Activated T-helper 2 cell treated with anti-CD3 and anti-CD28 coated beads, Interferon-gamma antibody, Interleukin-2, Interleukin-4, amounts not matched to agents 10 μg/mL and 5 μg/mL and 100 μg/mL, durations not matched to agents 14 hours and 24 hours and 36 hours (primary cell): ENCODE data around the gene RGSL1. TPM values are rescaled to one million over a fixed set of nuclear protein-coding genes. Genes with fewer than 3 reads are reported as not detected.

Source experiments
- DNase-seq: peaks from one replicate; pipeline ENCODE4 v3.0.0; 2021; ENCODE audit warnings: low spot score
- H3K27ac Mint-ChIP-seq: one replicate; pipeline ENCODE4 v1.8.0; 2021; ENCODE audit warnings: mixed read lengths
- H3K27me3 Mint-ChIP-seq: one replicate; pipeline ENCODE4 v1.8.0; 2021; ENCODE audit warnings: low read depth, mixed read lengths
- H3K36me3 Mint-ChIP-seq: one replicate; pipeline ENCODE4 v1.8.0; 2021; ENCODE audit warnings: low read depth, mixed read lengths
- H3K4me1 Mint-ChIP-seq: one replicate; pipeline ENCODE4 v1.8.0; 2021; ENCODE audit warnings: low read depth, mixed read lengths
- H3K4me3 Mint-ChIP-seq: one replicate; pipeline ENCODE4 v1.8.0; 2021; ENCODE audit warnings: low read depth, mild to moderate bottlenecking, moderate library complexity, mixed read lengths
- H3K9me3 Mint-ChIP-seq: one replicate; pipeline ENCODE4 v1.8.0; 2021; ENCODE audit warnings: mixed read lengths
- intact Hi-C: fragments of 100-400 bp; cut with micrococcal nuclease; formaldehyde crosslinking; loops from one replicate; pipeline ENCODE4 v1.15.1; 2023
- total RNA-seq: library from RNA; stranded (reverse); gene quantifications from 2 replicates; pipeline ENCODE4 v1.2.3, GENCODE V29; 2022

RGSL1 gene
- total RNA-seq: not detected in 2 replicates

- no peak for DNase-seq
- H3K4me3 Mint-ChIP-seq: no peak within 1 kb of the TSS
- H3K36me3 Mint-ChIP-seq: no peaks in the 10 kb centered on the region
- H3K27ac Mint-ChIP-seq: no peak within 1 kb of the TSS
- H3K27me3 Mint-ChIP-seq: peaks cover 18% of the 10 kb centered on the region
- H3K9me3 Mint-ChIP-seq: no peaks in the 10 kb centered on the region
- H3K4me1 Mint-ChIP-seq: peaks cover 3% of the 10 kb centered on the region
- intact Hi-C loops: no loop called here
These were observed at the start of gene RGSL1 for GRCh38 chr1:182450087-182450486. RGSL1 (plus strand) TSS chr1:182450146; CDS start chr1:182450166, 20 bp downstream.

GRCh38 chr1:182400567-182400966 is 49.4 kb upstream of the RGSL1 start, which contains the start of gene TEDDM1:
TEDDM1 (minus strand) TSS chr1:182400667; CDS start chr1:182400485, 182 bp downstream.
- peaks cover 28% of the 10 kb centered on the region for H3K27me3 Mint-ChIP-seq
- no peak within 1 kb of the TSS for H3K4me3 Mint-ChIP-seq
- H3K27ac Mint-ChIP-seq: no peak within 1 kb of the TSS
- intact Hi-C loops: no loop called here
- H3K4me1 Mint-ChIP-seq: peaks cover 3% of the 10 kb centered on the region
- no peak for DNase-seq
- no peaks in the 10 kb centered on the region for H3K9me3 Mint-ChIP-seq
- no peaks in the 10 kb centered on the region for H3K36me3 Mint-ChIP-seq

- DNase-seq: no peak
- Mint-ChIP-seq H3K36me3 (no peaks in the 10 kb centered on the region), H3K27me3 (peaks cover 31% of the 10 kb centered on the region), H3K27ac (no peak overlapping the region), H3K4me1 (no peaks in the 10 kb centered on the region), H3K4me3 (no peak overlapping the region), H3K9me3 (no peaks in the 10 kb centered on the region)
- intact Hi-C loops: no loop called here
These were observed 45.2 kb upstream of the RGSL1 start for GRCh38 chr1:182404781-182405180.

- no peak overlapping the region for H3K4me3 Mint-ChIP-seq
- DNase-seq: no peak
- H3K27me3 Mint-ChIP-seq: peaks cover 33% of the 10 kb centered on the region
- H3K36me3 Mint-ChIP-seq: no peaks in the 10 kb centered on the region
- no peaks in the 10 kb centered on the region for H3K9me3 Mint-ChIP-seq
- intact Hi-C loops: no loop called here
- H3K27ac Mint-ChIP-seq: no peak overlapping the region
- no peaks in the 10 kb centered on the region for H3K4me1 Mint-ChIP-seq
These were observed 44.4 kb upstream of the RGSL1 start for GRCh38 chr1:182405578-182405977.

GRCh38 chr1:182406012-182406411 is 43.9 kb upstream of the RGSL1 start:
- Mint-ChIP-seq H3K9me3 (no peaks in the 10 kb centered on the region), H3K27me3 (peaks cover 33% of the 10 kb centered on the region), H3K36me3 (no peaks in the 10 kb centered on the region), H3K4me3 (no peak overlapping the region), H3K27ac (no peak overlapping the region), H3K4me1 (no peaks in the 10 kb centered on the region)
- intact Hi-C loops: no loop called here
- no peak for DNase-seq

GRCh38 chr1:182407724-182408123 is 42.2 kb upstream of the RGSL1 start:
- H3K27ac Mint-ChIP-seq: no peak overlapping the region
- H3K9me3 Mint-ChIP-seq: no peaks in the 10 kb centered on the region
- DNase-seq: no peak
- H3K36me3 Mint-ChIP-seq: no peaks in the 10 kb centered on the region
- H3K27me3 Mint-ChIP-seq: peaks cover 34% of the 10 kb centered on the region
- H3K4me1 Mint-ChIP-seq: no peaks in the 10 kb centered on the region
- no peak overlapping the region for H3K4me3 Mint-ChIP-seq
- intact Hi-C loops: no loop called here

- intact Hi-C loops: no loop called here
These were observed 41.4 kb upstream of the RGSL1 start for GRCh38 chr1:182408435-182409075.

GRCh38 chr1:182410138-182410537 is 39.8 kb upstream of the RGSL1 start:
- no peaks in the 10 kb centered on the region for H3K36me3 Mint-ChIP-seq
- intact Hi-C loops: no loop called here
- H3K4me3 Mint-ChIP-seq: no peak overlapping the region
- no peak for DNase-seq
- H3K27me3 Mint-ChIP-seq: peaks cover 41% of the 10 kb centered on the region
- no peaks in the 10 kb centered on the region for H3K4me1 Mint-ChIP-seq
- no peaks in the 10 kb centered on the region for H3K9me3 Mint-ChIP-seq
- H3K27ac Mint-ChIP-seq: no peak overlapping the region

More at GRCh38 chr1:182408435-182409075, 41.4 kb upstream of the RGSL1 start:
- Mint-ChIP-seq H3K9me3 (no peaks in the 10 kb centered on the region), H3K4me3 (no peak overlapping the region), H3K27me3 (peaks cover 33% of the 10 kb centered on the region), H3K27ac (no peak overlapping the region), H3K4me1 (no peaks in the 10 kb centered on the region), H3K36me3 (no peaks in the 10 kb centered on the region)
- DNase-seq: no peak

- H3K27ac Mint-ChIP-seq: no peak overlapping the region
- intact Hi-C loops: no loop called here
- no peak for DNase-seq
- H3K9me3 Mint-ChIP-seq: no peaks in the 10 kb centered on the region
- peaks cover 3% of the 10 kb centered on the region for H3K4me1 Mint-ChIP-seq
- H3K36me3 Mint-ChIP-seq: no peaks in the 10 kb centered on the region
- peaks cover 39% of the 10 kb centered on the region for H3K27me3 Mint-ChIP-seq
- no peak overlapping the region for H3K4me3 Mint-ChIP-seq
These were observed 39.2 kb upstream of the RGSL1 start for GRCh38 chr1:182410620-182411273.

- H3K27me3 Mint-ChIP-seq: peaks cover 41% of the 10 kb centered on the region
- no peak overlapping the region for H3K27ac Mint-ChIP-seq
- H3K4me3 Mint-ChIP-seq: no peak overlapping the region
- no peak for DNase-seq
- intact Hi-C loops: no loop called here
- peaks cover 5% of the 10 kb centered on the region for H3K4me1 Mint-ChIP-seq
- no peaks in the 10 kb centered on the region for H3K36me3 Mint-ChIP-seq
- no peaks in the 10 kb centered on the region for H3K9me3 Mint-ChIP-seq
These were observed 36.5 kb upstream of the RGSL1 start for GRCh38 chr1:182413486-182413885.

GRCh38 chr1:182413969-182414368 is 36.0 kb upstream of the RGSL1 start:
- Mint-ChIP-seq H3K9me3 (no peaks in the 10 kb centered on the region), H3K4me1 (peaks cover 5% of the 10 kb centered on the region), H3K27me3 (peaks cover 38% of the 10 kb centered on the region), H3K36me3 (no peaks in the 10 kb centered on the region), H3K4me3 (no peak overlapping the region), H3K27ac (no peak overlapping the region)
- intact Hi-C loops: no loop called here
- no peak for DNase-seq

GRCh38 chr1:182415789-182416188 is 34.2 kb upstream of the RGSL1 start:
- intact Hi-C loops: no loop called here
- Mint-ChIP-seq H3K36me3 (no peaks in the 10 kb centered on the region), H3K9me3 (no peaks in the 10 kb centered on the region), H3K4me1 (peaks cover 5% of the 10 kb centered on the region), H3K27ac (no peak overlapping the region), H3K4me3 (no peak overlapping the region), H3K27me3 (peaks cover 37% of the 10 kb centered on the region)
- DNase-seq: no peak
